Measurements from ENCODE around the gene PTBP2. TPM values are rescaled to one million over a fixed set of nuclear protein-coding genes. Genes with fewer than 3 reads are reported as not detected.

PTBP2 gene
- total RNA-seq, 1 experiment from 2014 or later = 13.2 TPM

DNA sequence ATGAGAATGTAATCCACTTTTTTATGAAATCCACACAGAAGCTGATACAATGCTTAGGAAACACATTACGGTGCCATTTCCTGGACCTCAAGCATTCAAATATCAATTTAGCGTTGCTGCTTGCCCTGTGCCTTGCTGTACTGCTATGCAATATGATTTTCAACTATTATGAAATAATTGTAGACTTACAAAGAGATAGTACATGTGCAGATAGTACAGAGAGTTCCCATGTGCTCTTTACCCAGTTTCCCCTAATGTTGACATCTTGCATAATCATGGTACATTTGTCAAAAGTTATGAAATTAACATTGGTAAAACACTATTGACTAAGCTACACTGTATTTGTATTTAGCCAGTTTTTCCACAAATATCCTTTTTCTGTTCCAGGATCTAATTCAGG lies 37.7 kb upstream of the PTBP2 start:
- no TSS peak for BruUV-seq (replicated peaks)
- H4K20me1 ChIP-seq (ENCODE audit: insufficient read depth) = no peaks in the 10 kb centered on the region
- no peak for ATAC-seq
- no peaks in the 10 kb centered on the region for H3K9me3 ChIP-seq (ENCODE audit: control insufficient read depth in 1 of 2, insufficient read depth in 1 of 2, low read depth in 1 of 2, low read length in 2 of 2)
- H3K79me2 ChIP-seq (ENCODE audit: insufficient read depth, low read length) = no peaks in the 10 kb centered on the region
- H3K9me2 ChIP-seq (ENCODE audit: insufficient read depth) = no peaks in the 10 kb centered on the region
- intact Hi-C loops (cut with micrococcal nuclease) = no loop called here
- H3K9ac ChIP-seq (ENCODE audit: low read length) = no peak overlapping the region
- no peak for DNase-seq (ENCODE audit: low read depth, low spot score)
- H3K4me3 ChIP-seq (replicated peaks in 1 of 2; ENCODE audit: low read depth in 1 of 2, low read length in 2 of 2) = no peak overlapping the region
- no peaks in the 10 kb centered on the region for H3K36me3 ChIP-seq (ENCODE audit: control insufficient read depth in 1 of 2, insufficient read depth in 2 of 2, low read length in 2 of 2)
- TF ChIP-seq YY1 (IDR thresholded peaks at IDR 0.05; ENCODE audit: extremely low read depth, insufficient replicate concordance, low read depth, low read length) (no peak), ZFX (IDR thresholded peaks at IDR 0.05) (no peak), CEBPB (IDR thresholded peaks at IDR 0.05; ENCODE audit: low read depth) (no peak), POLR2A (IDR thresholded peaks at IDR 0.05; ENCODE audit: borderline replicate concordance, extremely low read depth, insufficient read depth, insufficient read length) (no peak), SRF (IDR thresholded peaks at IDR 0.05; ENCODE audit: low read depth) (no peak), SP1 (IDR thresholded peaks at IDR 0.05; ENCODE audit: low read depth) (no peak)
- RAD21 ChIA-PET (ENCODE audit: low non-redundant PET in 1 of 2, low total read pairs in 2 of 2, uncharacterized antibody in 2 of 2, unreplicated experiment in 2 of 2) = no interaction called here
- no peak overlapping the region for H3K27ac ChIP-seq (ENCODE audit: low read depth, low read length)
- H3K4me1 ChIP-seq (ENCODE audit: control insufficient read depth in 1 of 2, insufficient read depth in 2 of 2, low read length in 2 of 2) = no peaks in the 10 kb centered on the region
- CTCF ChIA-PET = no interaction called here
- H2AFZ ChIP-seq (ENCODE audit: low read depth, low read length, poor library complexity, severe bottlenecking) = no peak overlapping the region
- H3K27me3 ChIP-seq (ENCODE audit: insufficient read depth, low read length) = no peaks in the 10 kb centered on the region
- H3K4me2 ChIP-seq (ENCODE audit: low read length) = no peak overlapping the region
- POLR2A ChIA-PET = no interaction called here

DNA sequence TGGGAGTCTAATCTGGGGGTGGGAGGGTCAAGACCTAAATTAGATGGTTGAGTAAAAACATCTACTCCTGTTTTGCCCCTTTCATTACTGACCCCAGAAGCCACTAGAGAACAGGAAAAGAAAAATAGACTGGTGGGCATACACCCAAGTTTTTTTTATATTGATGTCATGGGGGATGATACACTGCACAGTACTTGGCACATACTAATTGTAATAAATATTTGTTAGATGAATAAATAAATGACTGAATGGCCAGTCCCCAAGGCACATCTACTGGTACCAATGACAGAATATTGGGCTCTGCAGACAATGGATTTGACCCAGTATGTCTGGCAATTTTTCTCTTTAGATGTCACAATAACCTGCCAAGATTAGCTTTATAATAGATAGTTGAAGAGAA lies 36.8 kb upstream of the PTBP2 start:
- ChIA-PET POLR2A (no interaction called here), RAD21 (ENCODE audit: low non-redundant PET in 1 of 2, low total read pairs in 2 of 2, uncharacterized antibody in 2 of 2, unreplicated experiment in 2 of 2) (no interaction called here), CTCF (no interaction called here)
- Histone ChIP-seq H4K20me1 (ENCODE audit: insufficient read depth) (no peaks in the 10 kb centered on the region), H3K27me3 (ENCODE audit: insufficient read depth, low read length) (no peaks in the 10 kb centered on the region), H3K36me3 (ENCODE audit: control insufficient read depth in 1 of 2, insufficient read depth in 2 of 2, low read length in 2 of 2) (no peaks in the 10 kb centered on the region), H3K27ac (ENCODE audit: low read depth, low read length) (no peak overlapping the region), H2AFZ (ENCODE audit: low read depth, low read length, poor library complexity, severe bottlenecking) (no peak overlapping the region), H3K4me1 (ENCODE audit: control insufficient read depth in 1 of 2, insufficient read depth in 2 of 2, low read length in 2 of 2) (no peaks in the 10 kb centered on the region), H3K9ac (ENCODE audit: low read length) (no peak overlapping the region), H3K9me3 (ENCODE audit: control insufficient read depth in 1 of 2, insufficient read depth in 1 of 2, low read depth in 1 of 2, low read length in 2 of 2) (no peaks in the 10 kb centered on the region), H3K4me3 (replicated peaks in 1 of 2; ENCODE audit: low read depth in 1 of 2, low read length in 2 of 2) (no peak overlapping the region), H3K79me2 (ENCODE audit: insufficient read depth, low read length) (no peaks in the 10 kb centered on the region), H3K4me2 (ENCODE audit: low read length) (no peak overlapping the region), H3K9me2 (ENCODE audit: insufficient read depth) (no peaks in the 10 kb centered on the region)
- ATAC-seq (no peak), DNase-seq (ENCODE audit: low read depth, low spot score) (no peak)
- no TSS peak for BruUV-seq (replicated peaks)
- intact Hi-C loops (cut with micrococcal nuclease) = no loop called here
- TF ChIP-seq CEBPB (IDR thresholded peaks at IDR 0.05; ENCODE audit: low read depth) (no peak), EZH2phosphoT487 (IDR thresholded peaks at IDR 0.05; ENCODE audit: borderline replicate concordance) (no peak), ZFX (IDR thresholded peaks at IDR 0.05) (no peak), YY1 (IDR thresholded peaks at IDR 0.05; ENCODE audit: extremely low read depth, insufficient replicate concordance, low read depth, low read length) (no peak), POLR2A (IDR thresholded peaks at IDR 0.05; ENCODE audit: borderline replicate concordance, extremely low read depth, insufficient read depth, insufficient read length) (no peak), ELF1 (IDR thresholded peaks at IDR 0.05; ENCODE audit: borderline replicate concordance, low read depth) (no peak), FOSL1 (IDR thresholded peaks at IDR 0.05; ENCODE audit: low read depth) (no peak), JUND (IDR thresholded peaks at IDR 0.05) (no peak), ZNF274 (IDR thresholded peaks at IDR 0.05; ENCODE audit: low read depth, low read length) (no peak), SIN3A (IDR thresholded peaks at IDR 0.05; ENCODE audit: low read depth) (no peak)
- TF ChIP-seq, protein P1, sequence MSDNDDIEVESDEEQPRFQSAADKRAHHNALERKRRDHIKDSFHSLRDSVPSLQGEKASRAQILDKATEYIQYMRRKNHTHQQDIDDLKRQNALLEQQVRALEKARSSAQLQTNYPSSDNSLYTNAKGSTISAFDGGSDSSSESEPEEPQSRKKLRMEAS (IDR thresholded peaks at IDR 0.05) = no peak
- TF ChIP-seq, protein P2, sequence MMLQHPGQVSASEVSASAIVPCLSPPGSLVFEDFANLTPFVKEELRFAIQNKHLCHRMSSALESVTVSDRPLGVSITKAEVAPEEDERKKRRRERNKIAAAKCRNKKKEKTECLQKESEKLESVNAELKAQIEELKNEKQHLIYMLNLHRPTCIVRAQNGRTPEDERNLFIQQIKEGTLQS (IDR thresholded peaks at IDR 0.05) = no peak
- TF ChIP-seq, protein P3, sequence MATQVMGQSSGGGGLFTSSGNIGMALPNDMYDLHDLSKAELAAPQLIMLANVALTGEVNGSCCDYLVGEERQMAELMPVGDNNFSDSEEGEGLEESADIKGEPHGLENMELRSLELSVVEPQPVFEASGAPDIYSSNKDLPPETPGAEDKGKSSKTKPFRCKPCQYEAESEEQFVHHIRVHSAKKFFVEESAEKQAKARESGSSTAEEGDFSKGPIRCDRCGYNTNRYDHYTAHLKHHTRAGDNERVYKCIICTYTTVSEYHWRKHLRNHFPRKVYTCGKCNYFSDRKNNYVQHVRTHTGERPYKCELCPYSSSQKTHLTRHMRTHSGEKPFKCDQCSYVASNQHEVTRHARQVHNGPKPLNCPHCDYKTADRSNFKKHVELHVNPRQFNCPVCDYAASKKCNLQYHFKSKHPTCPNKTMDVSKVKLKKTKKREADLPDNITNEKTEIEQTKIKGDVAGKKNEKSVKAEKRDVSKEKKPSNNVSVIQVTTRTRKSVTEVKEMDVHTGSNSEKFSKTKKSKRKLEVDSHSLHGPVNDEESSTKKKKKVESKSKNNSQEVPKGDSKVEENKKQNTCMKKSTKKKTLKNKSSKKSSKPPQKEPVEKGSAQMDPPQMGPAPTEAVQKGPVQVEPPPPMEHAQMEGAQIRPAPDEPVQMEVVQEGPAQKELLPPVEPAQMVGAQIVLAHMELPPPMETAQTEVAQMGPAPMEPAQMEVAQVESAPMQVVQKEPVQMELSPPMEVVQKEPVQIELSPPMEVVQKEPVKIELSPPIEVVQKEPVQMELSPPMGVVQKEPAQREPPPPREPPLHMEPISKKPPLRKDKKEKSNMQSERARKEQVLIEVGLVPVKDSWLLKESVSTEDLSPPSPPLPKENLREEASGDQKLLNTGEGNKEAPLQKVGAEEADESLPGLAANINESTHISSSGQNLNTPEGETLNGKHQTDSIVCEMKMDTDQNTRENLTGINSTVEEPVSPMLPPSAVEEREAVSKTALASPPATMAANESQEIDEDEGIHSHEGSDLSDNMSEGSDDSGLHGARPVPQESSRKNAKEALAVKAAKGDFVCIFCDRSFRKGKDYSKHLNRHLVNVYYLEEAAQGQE (IDR thresholded peaks at IDR 0.05; ENCODE audit: low read depth) = no peak
- TF ChIP-seq, protein P4, sequence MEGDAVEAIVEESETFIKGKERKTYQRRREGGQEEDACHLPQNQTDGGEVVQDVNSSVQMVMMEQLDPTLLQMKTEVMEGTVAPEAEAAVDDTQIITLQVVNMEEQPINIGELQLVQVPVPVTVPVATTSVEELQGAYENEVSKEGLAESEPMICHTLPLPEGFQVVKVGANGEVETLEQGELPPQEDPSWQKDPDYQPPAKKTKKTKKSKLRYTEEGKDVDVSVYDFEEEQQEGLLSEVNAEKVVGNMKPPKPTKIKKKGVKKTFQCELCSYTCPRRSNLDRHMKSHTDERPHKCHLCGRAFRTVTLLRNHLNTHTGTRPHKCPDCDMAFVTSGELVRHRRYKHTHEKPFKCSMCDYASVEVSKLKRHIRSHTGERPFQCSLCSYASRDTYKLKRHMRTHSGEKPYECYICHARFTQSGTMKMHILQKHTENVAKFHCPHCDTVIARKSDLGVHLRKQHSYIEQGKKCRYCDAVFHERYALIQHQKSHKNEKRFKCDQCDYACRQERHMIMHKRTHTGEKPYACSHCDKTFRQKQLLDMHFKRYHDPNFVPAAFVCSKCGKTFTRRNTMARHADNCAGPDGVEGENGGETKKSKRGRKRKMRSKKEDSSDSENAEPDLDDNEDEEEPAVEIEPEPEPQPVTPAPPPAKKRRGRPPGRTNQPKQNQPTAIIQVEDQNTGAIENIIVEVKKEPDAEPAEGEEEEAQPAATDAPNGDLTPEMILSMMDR (IDR thresholded peaks at IDR 0.05 in 2 of 3, conservative IDR thresholded peaks at IDR 0.05 in 1 of 3; ENCODE audit: borderline replicate concordance in 1 of 3, insufficient read depth in 1 of 3, low read depth in 2 of 3, low read length in 2 of 3) = no peak

All from HCT116 (cell line).